Vagina (tissue), 2 donors: ENCODE data around the gene UPK1B. TPM values are rescaled to one million over a fixed set of nuclear protein-coding genes. Genes with fewer than 3 reads are reported as not detected.
"Not testable (repeated sequence)": the region's sequence is repeated elsewhere in the genome, so short reads cannot be mapped to it uniquely, and the experiment has no call there.

Experiments used
- DNase-seq, 2 donors: peaks; one replicate each; pipeline ENCODE4 v3.0.0-alpha.2; 2017; ENCODE audit errors: extremely low spot score in 2 of 2
- H3K27ac ChIP-seq: fragments of 200-600 bp; sonication (generic); one replicate; pipeline ENCODE4 v1.5.1; 2019
- H3K27me3 ChIP-seq: fragments of 200-600 bp; sonication (generic); one replicate; pipeline ENCODE4 v1.5.1; 2019
- H3K36me3 ChIP-seq, 2 donors: fragments of 200-600 bp; sonication (generic); one replicate each; pipeline ENCODE4 v1.5.1; 2017 to 2019
- H3K4me1 ChIP-seq: fragments of 200-600 bp; sonication (generic); one replicate; pipeline ENCODE4 v1.5.1; 2019
- H3K4me3 ChIP-seq, 2 donors: fragments of 200-600 bp; sonication (generic); 1 replicate in 1 of 2; 2 replicates in 1 of 2; pipeline ENCODE4 v1.5.1; 2016 to 2019
- H3K9me3 ChIP-seq: fragments of 200-600 bp; sonication (generic); one replicate; pipeline ENCODE4 v1.5.1; 2019
- CTCF ChIP-seq, 3 experiments: fragments of 450-650 bp in 2 of 3; fragments of 200-600 bp in 1 of 3; sonication (generic) in 1 of 3; IDR thresholded peaks; one replicate each; pipeline ENCODE4 v1.5.1; 2017 to 2019; ENCODE audit warnings: antibody characterized with exemption in 3 of 3, mild to moderate bottlenecking in 2 of 3, moderate library complexity in 2 of 3
- POLR2A ChIP-seq, 2 donors: fragments of 450-650 bp; IDR thresholded peaks; one replicate each; pipeline ENCODE4 v1.6.1; 2017; ENCODE audit warnings: antibody characterized with exemption in 2 of 2, mild to moderate bottlenecking in 2 of 2, moderate library complexity in 2 of 2
- POLR2AphosphoS5 ChIP-seq, 2 donors: sonication (generic); formaldehyde crosslinking; IDR thresholded peaks; one replicate each; pipeline ENCODE4 v1.9.0; 2017; ENCODE audit warnings: antibody characterized with exemption in 2 of 2, mild to moderate bottlenecking in 2 of 2, low read depth in 1 of 2; ENCODE audit not compliant: insufficient read depth in 1 of 2
- intact Hi-C: fragments of 100-400 bp; cut with DNase I; formaldehyde crosslinking; loops from one replicate; pipeline ENCODE4 v1.15.1; 2023
- total RNA-seq: library from RNA; depleted of rRNA; stranded (reverse); fragments of >200 nt; gene quantifications from one replicate; pipeline ENCODE4 v1.2.3, GENCODE V29; 2016

Gene UPK1B
- total RNA-seq, 1 donor from 2014 or later: not detected

DNA sequence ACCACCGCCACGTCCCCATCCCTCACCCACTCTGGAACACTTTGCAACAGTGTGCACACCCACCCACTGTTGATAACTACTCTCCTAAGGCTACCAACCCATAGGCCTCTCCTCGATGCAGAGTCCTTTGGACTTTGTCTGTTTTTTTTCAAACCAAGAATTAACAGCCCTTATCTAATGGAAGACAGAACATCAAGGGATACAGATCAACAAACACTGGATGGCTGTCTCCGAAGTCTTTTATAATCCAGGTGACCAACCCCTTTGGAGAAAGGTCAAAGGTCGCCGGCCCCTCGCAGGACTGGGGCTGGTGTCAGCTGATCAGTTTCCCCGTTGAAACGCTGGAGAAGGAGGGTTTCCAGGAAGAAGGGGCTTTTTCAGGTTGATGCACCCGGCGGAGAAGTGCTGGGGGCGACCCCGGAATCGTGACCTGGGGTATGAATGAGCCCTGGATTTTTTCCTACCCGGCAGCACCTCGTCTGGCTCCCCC lies 66.7 kb downstream of the UPK1B start:
- no peak for DNase-seq
- peaks cover 0 to 12% of the 10 kb centered on the region in 2 donors for H3K36me3 ChIP-seq
- intact Hi-C loops: no loop called here
- no peaks in the 10 kb centered on the region for H3K27me3 ChIP-seq
- TF ChIP-seq POLR2A (IDR thresholded peaks at IDR 0.05): no peak
- no peak for TF ChIP-seq CTCF (IDR thresholded peaks at IDR 0.05)
- TF ChIP-seq POLR2AphosphoS5 (IDR thresholded peaks at IDR 0.05; ENCODE audit: insufficient read depth in 1 of 2, low read depth in 1 of 2): no peak
- peak overlapping the region; percentile 80 for H3K27ac ChIP-seq
- peak overlapping the region; percentile 64 to 66 for H3K4me3 ChIP-seq
- H3K9me3 ChIP-seq: no peaks in the 10 kb centered on the region
- peaks cover 40% of the 10 kb centered on the region for H3K4me1 ChIP-seq

GRCh38 chr3:119240591-119241434 lies 67.4 kb downstream of the UPK1B start, which contains the start of gene B4GALT4:
Gene B4GALT4 (minus strand): TSS chr3:119240878. CDS start chr3:119230099, 10,779 bp downstream.
- intact Hi-C loops: no loop called here
- Histone ChIP-seq H3K4me1 (peaks cover 40% of the 10 kb centered on the region), H3K27ac (peak within 1 kb of the TSS; percentile 80), H3K27me3 (no peaks in the 10 kb centered on the region), H3K4me3 (peak within 1 kb of the TSS; percentile 64 to 66), H3K36me3 (peaks cover 0 to 5% of the 10 kb centered on the region in 2 donors), H3K9me3 (no peaks in the 10 kb centered on the region)
- TF ChIP-seq CTCF (IDR thresholded peaks at IDR 0.05) (no peak), POLR2A (IDR thresholded peaks at IDR 0.05) (peak in 1 of 2 donors; percentile 78), POLR2AphosphoS5 (IDR thresholded peaks at IDR 0.05; ENCODE audit: insufficient read depth in 1 of 2, low read depth in 1 of 2) (peak in 1 of 2 donors; percentile 82)
- DNase-seq: no peak

- H3K9me3 ChIP-seq, DNase-seq, H3K27ac ChIP-seq, H3K36me3 ChIP-seq, H3K4me3 ChIP-seq, intact Hi-C loops, H3K27me3 ChIP-seq: not testable (repeated sequence)
- H3K4me1 ChIP-seq: peaks cover 34% of the 10 kb centered on the region
Observed at GRCh38 chr3:119242387-119243057, 69.1 kb downstream of the UPK1B start.

DNA sequence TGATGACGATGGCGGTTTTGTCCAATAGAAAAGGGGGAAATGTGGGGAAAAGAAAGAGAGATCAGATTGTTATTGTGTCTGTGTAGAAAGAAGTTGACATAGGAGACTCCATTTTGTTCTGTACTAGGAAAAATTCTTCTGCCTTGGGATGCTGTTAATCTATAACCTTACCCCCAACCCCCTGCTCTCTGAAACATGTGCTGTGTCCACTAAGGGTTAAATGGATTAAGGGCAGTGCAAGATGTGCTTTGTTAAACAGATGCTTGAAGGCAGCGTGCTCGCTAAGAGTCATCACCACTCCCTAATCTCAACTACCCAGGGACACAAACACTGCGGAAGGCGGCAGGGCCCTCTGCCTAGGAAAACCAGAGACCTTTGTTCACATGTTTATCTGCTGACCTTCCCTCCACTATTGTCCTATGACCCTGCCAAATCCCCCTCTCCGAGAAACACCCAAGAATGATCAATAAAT lies 69.7 kb downstream of the UPK1B start:
- H3K27me3 ChIP-seq, H3K36me3 ChIP-seq, H3K9me3 ChIP-seq, H3K4me3 ChIP-seq, intact Hi-C loops, H3K27ac ChIP-seq, DNase-seq: not testable (repeated sequence)
- peaks cover 28% of the 10 kb centered on the region for H3K4me1 ChIP-seq

DNA sequence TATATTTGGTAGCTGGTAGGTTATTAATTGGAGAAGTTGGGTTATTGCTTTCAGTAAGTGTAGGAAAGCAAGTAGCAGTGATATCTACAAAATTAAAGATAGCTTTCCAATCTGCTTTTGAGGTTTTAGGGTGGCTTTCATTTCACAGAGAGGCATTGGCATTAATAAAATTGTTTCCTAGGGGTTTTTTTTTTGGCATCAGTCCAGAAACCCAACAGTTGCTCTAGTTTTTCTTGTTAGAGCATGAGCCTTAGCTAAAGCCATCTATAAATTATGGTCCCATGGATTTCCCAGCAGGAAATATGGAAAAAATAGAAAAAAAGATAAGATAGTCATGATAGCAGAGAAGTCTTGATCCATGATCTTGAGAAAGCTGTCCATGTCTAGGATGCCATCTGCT lies 70.3 kb downstream of the UPK1B start:
- H3K27me3 ChIP-seq: no peaks in the 10 kb centered on the region
- no peak for TF ChIP-seq POLR2A (IDR thresholded peaks at IDR 0.05)
- no peak for TF ChIP-seq POLR2AphosphoS5 (IDR thresholded peaks at IDR 0.05; ENCODE audit: insufficient read depth in 1 of 2, low read depth in 1 of 2)
- TF ChIP-seq CTCF (IDR thresholded peaks at IDR 0.05): no peak
- no peak for DNase-seq

More for the DNA sequence above, 70.3 kb downstream of the UPK1B start:
- intact Hi-C loops: no loop called here
- Histone ChIP-seq H3K27ac (no peak overlapping the region), H3K36me3 (no peaks in the 10 kb centered on the region), H3K4me3 (no peak overlapping the region), H3K9me3 (no peaks in the 10 kb centered on the region), H3K4me1 (peaks cover 23% of the 10 kb centered on the region)
